CD4-positive, alpha-beta T cell treated with Interferon alpha-2 for 1 hour (primary cell): ENCODE results near the gene RAPGEF5.
A peak's percentile ranks its signal among the peaks of the same experiment; 100 is the strongest.

Experiments
- DNase-seq, 2 donors: peaks; one replicate each; pipeline ENCODE4 v3.0.0-alpha.2; 2020 to 2022

The RAPGEF5 gene, protein sequence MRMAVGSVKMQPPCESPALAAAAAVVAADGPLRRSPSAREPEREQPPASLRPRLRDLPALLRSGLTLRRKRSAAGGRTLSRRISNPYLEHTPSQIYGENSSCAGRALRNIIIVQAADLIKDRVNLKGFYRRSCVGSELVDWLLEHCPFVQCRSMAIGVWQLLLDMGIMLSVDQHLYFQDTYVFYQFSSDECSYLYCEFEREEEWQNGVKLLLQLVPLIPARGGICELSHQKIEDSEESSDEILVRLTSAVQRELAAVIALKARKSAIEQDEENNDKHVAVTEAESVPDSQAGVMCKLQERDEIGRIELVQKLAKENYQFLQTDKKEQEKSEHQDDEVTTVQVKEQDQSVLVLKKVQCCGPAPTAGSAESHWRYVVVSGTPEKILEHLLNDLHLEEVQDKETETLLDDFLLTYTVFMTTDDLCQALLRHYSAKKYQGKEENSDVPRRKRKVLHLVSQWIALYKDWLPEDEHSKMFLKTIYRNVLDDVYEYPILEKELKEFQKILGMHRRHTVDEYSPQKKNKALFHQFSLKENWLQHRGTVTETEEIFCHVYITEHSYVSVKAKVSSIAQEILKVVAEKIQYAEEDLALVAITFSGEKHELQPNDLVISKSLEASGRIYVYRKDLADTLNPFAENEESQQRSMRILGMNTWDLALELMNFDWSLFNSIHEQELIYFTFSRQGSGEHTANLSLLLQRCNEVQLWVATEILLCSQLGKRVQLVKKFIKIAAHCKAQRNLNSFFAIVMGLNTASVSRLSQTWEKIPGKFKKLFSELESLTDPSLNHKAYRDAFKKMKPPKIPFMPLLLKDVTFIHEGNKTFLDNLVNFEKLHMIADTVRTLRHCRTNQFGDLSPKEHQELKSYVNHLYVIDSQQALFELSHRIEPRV

DNA sequence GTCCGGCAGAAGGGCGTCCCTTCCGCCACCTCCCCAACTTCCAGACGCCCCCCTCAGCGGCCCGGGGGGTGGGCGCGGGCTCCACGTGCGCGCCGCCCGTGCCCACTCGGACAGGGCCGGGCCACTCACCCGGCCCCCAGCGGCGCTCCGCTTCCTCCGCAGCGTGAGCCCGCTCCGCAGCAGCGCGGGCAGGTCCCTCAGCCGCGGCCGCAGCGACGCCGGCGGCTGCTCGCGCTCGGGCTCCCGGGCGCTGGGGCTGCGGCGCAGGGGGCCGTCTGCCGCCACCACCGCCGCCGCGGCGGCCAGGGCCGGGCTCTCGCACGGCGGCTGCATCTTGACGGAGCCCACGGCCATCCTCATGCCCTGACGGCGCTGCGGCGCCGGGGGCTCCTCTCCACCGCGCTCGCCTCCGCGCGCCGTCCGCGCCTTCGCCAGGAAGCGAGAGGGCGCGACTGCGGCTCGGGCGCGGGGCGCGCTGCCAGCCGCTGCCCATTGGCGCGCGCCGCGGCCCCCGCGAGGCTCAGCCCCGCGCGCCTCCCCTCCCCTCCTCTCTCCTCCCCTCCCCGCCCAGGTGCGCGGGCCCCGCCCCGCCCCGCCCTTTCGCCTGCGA, at the start of gene RAPGEF5:
Gene RAPGEF5 (minus strand): TSS at position 454 of the 610 bp plus-strand sequence. CDS start 94 bp downstream, at position 360.
- no peak for DNase-seq

GRCh38 chr7:22406715-22407114, 49.8 kb upstream of the RAPGEF5 start:
- DNase-seq: no peak

DNA sequence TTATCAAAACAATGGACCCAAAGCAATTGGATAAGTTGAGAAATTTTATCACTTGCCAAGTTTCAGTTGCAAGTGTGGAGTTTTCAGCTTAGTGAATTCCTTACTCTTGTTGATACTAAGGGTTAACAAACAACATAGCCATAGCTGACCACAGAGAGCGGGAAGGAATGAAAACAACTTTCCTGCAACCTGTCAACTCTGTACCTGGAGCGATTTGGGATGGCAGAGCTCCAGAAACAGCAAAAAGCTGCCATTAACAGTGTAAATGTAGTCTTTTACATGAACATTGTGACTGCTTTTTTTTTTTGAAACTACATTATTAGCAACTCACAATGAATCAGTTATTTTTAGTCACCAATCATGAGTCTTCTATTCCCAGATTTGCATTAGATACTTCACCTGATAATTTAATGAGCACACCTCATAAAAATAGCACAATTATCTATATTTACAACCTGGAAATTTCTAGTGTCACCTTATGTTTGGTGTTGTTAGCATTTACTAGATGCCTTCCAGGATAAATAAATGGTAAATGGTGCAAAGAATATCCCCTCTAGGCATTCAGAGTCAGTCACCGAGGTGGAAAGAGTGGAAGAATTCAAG, 47.6 kb upstream of the RAPGEF5 start:
- no peak for DNase-seq

DNA sequence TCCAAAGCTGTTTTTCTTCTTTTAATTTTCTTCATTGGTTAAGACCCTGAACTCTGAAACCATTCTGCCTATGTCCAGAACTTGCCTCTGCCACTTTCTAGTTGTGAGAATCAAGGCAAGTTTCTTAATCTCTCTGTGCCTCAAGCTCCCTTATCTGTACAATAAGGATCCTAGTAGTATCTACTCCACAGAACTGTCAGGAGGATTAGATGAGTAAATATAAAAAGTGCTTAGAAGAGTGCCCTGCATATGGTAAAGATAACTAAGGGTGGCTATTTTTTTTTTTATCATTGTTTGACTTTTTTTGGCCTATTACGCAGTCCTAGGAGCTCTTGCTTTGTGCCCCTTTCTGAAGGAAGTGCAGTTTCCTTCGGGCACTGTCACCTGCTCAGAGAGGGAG, 46.4 kb upstream of the RAPGEF5 start:
- no peak for DNase-seq

DNA sequence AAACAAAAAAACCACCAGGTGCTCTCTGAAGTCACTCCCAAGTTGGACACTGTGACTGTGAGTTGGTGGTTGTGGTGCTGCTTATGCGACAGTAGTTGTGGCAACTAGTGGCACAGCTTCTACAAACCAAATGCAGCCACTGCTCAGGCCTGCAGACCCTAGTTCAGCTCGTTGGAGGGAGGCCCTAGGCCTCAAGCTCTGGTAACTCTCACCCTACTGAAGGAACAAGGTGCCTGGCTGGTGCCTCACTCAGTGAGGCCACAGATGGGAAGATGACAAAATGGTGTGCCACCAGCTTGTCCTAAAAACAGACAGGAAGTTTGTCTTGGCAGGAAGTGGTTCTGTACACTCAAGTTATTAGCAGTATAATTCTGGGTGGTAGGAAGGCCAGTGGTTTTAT, 45.3 kb upstream of the RAPGEF5 start:
- DNase-seq: peak in 1 of 2 donors; percentile 17

DNA sequence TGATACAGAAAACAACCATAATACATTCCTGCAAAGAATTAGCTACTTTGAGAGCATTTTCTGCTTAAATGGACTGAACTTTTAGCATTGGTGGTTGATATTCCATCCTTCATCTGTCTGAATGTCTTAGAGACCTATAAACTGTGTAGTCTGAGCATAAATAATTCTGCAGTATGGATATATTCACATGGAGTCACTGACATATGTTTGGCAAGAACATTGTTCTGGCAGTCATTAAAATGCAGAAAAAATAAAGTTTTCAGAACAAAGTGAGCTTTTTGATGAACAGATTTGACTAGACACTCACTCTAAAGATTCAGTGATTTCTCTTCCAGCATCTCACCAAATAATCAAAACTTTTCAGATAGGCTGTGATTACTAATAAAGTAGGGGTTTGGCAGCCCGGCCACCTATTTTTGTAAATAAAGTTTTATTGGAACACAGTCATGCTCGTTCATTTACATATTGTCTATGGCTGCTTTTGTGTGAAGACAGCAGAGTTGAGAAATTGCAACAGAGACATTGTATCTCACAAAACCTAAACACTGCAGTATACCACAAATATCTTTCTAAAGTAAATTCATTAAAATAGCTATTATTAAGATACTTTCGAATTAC, 44.1 kb upstream of the RAPGEF5 start:
- no peak for DNase-seq

- DNase-seq: no peak
Measured at GRCh38 chr7:22400150-22400814, 43.3 kb upstream of the RAPGEF5 start.

DNA sequence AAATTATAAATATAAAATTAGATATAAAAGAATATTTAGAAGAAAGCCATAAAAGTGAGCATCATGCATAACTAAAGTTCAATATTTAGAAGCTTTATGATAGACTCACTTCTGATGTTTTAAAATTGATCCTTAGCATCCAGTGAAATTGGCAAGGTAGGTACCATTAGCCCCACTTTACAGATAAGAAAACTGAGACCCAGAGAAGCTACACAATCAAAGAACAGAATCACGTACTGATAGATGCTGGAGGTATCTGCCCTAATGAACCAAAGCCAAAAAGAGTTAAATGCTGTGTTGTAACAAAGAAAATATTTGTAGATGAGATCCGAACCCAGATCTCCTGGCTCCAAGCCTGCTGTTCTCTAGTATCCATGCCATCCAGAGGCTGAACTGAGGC, 42.6 kb upstream of the RAPGEF5 start:
- no peak for DNase-seq

DNA sequence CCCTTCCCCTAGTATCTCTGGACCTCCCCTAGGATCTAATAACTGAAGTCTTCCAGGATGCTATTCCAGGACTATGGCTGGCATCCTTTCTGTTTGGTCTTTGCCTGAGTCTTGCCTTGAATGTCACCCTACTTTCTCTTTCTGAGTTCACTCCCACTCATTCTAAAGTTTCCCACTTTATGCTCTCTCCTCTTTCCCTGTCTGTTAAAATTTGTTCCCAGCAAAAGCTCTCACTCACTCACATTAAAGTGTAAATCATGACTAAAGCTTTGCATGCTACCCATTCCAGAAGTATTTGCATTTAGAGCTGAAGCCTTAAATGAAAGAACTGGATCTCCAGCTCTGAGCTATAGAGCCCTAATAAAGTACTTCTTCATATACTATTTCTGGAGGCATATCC, 42.1 kb upstream of the RAPGEF5 start:
- no peak for DNase-seq

GRCh38 chr7:22397981-22398380, 41.0 kb upstream of the RAPGEF5 start:
- no peak for DNase-seq

DNA sequence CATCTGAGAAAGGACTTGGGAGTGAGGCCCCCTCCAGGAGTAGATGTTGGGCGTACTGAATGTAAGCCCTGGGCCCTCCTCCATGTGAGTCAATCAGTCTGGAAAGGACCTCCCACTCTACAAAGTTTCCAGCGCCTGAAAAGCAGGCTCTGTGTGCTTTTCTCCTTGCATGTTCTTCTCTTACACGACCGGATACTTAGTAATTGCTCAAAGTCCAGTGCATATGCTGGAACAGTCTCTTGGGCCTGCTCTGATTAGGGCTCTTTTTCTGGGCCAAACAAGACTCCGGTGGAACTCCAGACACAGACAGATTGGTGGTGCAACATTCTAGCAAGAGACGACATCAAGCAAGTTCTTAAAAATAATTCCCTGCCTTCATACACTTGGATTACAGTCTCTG, 38.3 kb upstream of the RAPGEF5 start:
- no peak for DNase-seq

DNA sequence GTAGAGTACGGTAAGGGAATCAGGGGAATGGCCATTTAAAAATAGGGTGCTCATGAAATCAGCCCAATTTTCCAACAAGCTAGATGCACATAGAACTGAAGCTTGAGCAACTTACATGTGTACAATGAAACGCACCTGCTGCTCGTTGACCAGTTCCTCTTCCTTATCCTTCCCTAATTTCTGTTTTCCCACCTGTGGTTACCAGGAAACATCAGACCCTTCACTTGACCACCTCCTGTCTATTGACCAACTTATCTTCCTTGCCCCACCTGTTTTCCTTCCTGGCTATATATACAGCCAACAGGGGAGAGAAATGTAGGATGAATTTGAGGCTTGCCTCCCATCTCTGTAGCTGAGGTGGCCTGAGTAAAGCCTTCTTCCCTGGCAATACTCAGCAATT, 37.8 kb upstream of the RAPGEF5 start:
- no peak for DNase-seq

DNA sequence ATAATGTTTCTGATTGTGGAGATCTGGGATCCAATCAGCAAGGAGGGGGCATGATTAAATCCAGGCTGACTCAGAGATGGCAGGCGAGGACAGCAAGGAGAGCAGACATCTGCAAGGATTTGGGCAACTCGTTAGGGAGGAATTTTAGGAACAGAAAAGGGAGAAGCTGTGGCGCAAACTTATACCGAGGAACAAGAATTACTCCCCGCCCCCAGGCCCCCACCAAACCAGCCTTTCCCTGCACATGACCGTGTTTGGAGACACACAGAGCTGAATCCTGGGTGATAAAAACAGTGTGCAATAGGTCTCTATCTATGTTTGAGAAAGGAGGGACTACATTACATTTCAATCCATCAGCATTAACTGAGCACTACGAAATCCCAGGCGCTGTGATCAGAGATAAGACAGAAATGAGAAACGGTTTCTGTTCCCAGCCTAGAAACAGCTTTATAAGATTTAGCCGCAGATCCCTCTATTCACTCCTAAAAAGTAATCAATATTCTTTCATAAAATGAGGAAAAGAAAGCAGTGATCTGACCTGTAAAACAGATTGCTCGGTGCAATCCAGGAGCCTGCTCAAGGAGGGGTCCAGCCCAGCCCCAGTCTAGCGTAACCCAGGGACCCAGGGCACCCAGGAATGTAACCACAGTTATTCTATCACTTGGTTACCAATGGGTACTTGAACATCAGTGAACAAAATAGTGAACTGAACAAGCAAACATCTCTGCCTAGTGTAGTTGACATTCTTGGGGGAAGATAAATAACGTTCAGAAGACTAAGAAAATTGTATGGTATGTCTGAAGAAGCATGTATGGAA, 37.2 kb upstream of the RAPGEF5 start:
- DNase-seq: no peak

GRCh38 chr7:22390516-22390915, 33.6 kb upstream of the RAPGEF5 start:
- DNase-seq: no peak

GRCh38 chr7:22389892-22390291, 32.9 kb upstream of the RAPGEF5 start:
- no peak for DNase-seq

GRCh38 chr7:22387583-22387982, 30.6 kb upstream of the RAPGEF5 start:
- DNase-seq: no peak

DNA sequence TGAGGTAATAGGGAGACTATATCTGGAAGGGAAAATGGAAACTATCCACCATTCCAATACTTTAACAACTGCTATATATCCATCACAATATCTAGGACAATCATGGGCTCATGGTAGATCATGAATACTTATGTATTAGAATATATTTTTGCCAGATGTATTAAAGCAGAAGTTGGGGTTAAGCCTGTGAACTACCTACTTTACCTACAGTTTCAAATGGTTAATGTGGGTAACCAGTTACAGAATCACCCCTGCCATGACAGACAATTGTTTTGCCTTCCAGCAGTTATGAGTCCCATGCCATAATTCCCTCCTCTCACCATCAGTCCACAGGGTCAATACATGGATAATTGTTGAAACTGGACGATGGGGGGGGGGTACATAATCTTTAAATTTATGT, 29.9 kb upstream of the RAPGEF5 start:
- no peak for DNase-seq

DNA sequence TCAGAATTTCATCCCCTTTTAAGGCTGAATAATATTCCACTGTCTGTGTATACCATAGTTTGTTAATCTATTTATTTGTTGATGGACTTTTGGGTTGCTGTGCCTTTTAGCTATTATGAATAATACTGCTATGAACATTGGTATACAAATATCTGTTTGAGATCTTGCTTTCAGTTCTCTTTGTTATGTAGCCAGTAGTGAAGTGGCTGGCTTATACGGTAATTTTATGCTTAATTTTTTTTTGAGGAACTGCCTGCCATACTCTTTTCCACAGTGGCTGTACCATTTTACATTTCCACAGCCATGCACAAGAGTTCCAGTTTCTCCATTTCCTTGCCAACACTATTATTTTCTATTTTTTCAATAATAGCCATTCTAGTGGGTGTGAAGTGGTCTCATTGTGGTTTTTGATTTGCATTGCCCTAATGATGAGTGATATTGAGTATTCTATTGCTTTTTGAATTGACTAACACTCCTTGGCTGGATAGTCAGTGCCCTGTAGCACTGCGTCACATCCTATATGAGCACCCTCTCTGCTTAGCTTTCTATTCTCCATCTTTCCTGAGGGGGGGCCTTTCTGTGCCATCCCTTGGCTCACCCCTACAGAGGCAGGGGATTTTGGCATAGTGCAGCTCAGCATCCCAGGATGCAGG, 29.4 kb upstream of the RAPGEF5 start:
- DNase-seq: no peak

DNA sequence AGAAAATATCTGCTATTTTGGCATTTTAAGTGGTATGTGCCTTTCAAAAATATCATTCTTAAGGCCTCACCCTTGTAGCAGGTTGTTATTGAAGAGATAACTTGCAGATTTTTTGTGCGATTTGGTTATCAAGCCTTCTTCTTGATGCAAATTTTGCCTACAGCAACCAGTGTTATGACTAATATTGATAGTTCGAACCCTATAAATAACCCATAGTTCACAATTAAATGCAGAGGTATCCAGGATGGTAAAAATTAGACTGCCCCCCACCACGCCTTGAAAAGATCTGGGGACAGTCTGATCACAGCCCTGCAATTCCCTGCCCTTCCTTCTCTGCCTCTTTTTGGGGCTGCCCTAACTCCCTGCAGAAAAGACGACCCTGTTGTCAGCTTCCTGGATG, 28.4 kb upstream of the RAPGEF5 start:
- no peak for DNase-seq

- DNase-seq: no peak
Measured at GRCh38 chr7:22380333-22380732, 23.4 kb upstream of the RAPGEF5 start.
